CD4-positive, alpha-beta T cell (primary cell): ENCODE measurements around the gene LMAN2. TPM values are rescaled to one million over a fixed set of nuclear protein-coding genes. Genes with fewer than 3 reads are reported as not detected.
A peak's percentile ranks its signal among the peaks of the same experiment; 100 is the strongest.
"Not testable (repeated sequence)": the region's sequence is repeated elsewhere in the genome, so short reads cannot be mapped to it uniquely, and the experiment has no call there.

Experiments used
- ATAC-seq: fragments of 200-7000 bp; cut with Tn5 transposase; one replicate; pipeline ENCODE4 v1.10.0; 2022; ENCODE audit warnings: mild to moderate bottlenecking; ENCODE audit not compliant: poor library complexity
- CTCF ChIA-PET: fragments of 350-600 bp; sonication (Branson Sonifier 250); formaldehyde crosslinking; loops from one replicate; lab custom pipeline; 2021; ENCODE audit warnings: antibody characterized with exemption, inconsistent platforms; lab: Charles Lee
- POLR2A ChIA-PET: fragments of 350-600 bp; sonication (Branson Sonifier 250); formaldehyde crosslinking; loops from one replicate; lab custom pipeline; 2021; ENCODE audit warnings: antibody characterized with exemption, inconsistent platforms; lab: Charles Lee
- DNase-seq, 14 experiments: peaks; one replicate each; pipeline ENCODE4 v3.0.0-alpha.2; 2013 to 2020; ENCODE audit warnings: mixed read lengths in 2 of 14
- H3K27ac ChIP-seq, 2 donors: one replicate each; pipeline versions ENCODE4 v1.5.1 to v1.7.0; 2013; ENCODE audit warnings: low read length in 2 of 2, low read depth in 1 of 2, mild to moderate bottlenecking in 1 of 2
- H3K27me3 ChIP-seq, 2 experiments: 1 replicate in 1 of 2; 2 replicates in 1 of 2; pipeline versions ENCODE4 v1.6.1 to v1.7.0; 2013; ENCODE audit warnings: low read length in 2 of 2, control low read depth in 1 of 2, mild to moderate bottlenecking in 1 of 2, moderate library complexity in 1 of 2; ENCODE audit not compliant: insufficient read depth in 2 of 2, control insufficient read depth in 1 of 2
- H3K36me3 ChIP-seq: one replicate; pipeline ENCODE4 v1.6.1; 2013; ENCODE audit warnings: low read length, control low read depth; ENCODE audit not compliant: insufficient read depth
- H3K4me1 ChIP-seq: one replicate; pipeline ENCODE4 v1.6.1; 2013; ENCODE audit warnings: low read length, control low read depth; ENCODE audit not compliant: insufficient read depth
- H3K4me3 ChIP-seq: one replicate; pipeline ENCODE4 v1.5.1; 2013; ENCODE audit warnings: mild to moderate bottlenecking, low read length, moderate library complexity
- H3K9me3 ChIP-seq, 2 experiments: 1 replicate in 1 of 2; 2 replicates in 1 of 2; pipeline versions ENCODE4 v1.6.1 to v1.7.0; 2013; ENCODE audit warnings: low read length in 2 of 2, mild to moderate bottlenecking in 2 of 2, control low read depth in 1 of 2, moderate library complexity in 1 of 2; ENCODE audit not compliant: control insufficient read depth in 1 of 2, insufficient read depth in 1 of 2
- H3K27ac Mint-ChIP-seq: one replicate; pipeline ENCODE4 v1.8.0; 2020; ENCODE audit warnings: mixed read lengths
- H3K27me3 Mint-ChIP-seq: one replicate; pipeline ENCODE4 v1.8.0; 2021; ENCODE audit warnings: mixed read lengths
- H3K36me3 Mint-ChIP-seq: one replicate; pipeline ENCODE4 v1.8.0; 2021; ENCODE audit warnings: low read depth, mixed read lengths
- H3K4me1 Mint-ChIP-seq: one replicate; pipeline ENCODE4 v1.8.0; 2021; ENCODE audit warnings: low read depth, mixed read lengths
- H3K4me3 Mint-ChIP-seq: one replicate; pipeline ENCODE4 v1.8.0; 2020; ENCODE audit warnings: mild to moderate bottlenecking, mixed read lengths
- H3K9me3 Mint-ChIP-seq: one replicate; pipeline ENCODE4 v1.8.0; 2020; ENCODE audit warnings: mixed read lengths
- CTCF ChIP-seq: fragments of 200-600 bp; IDR thresholded peaks from one replicate; pipeline ENCODE4 v1.8.0; 2022; ENCODE audit warnings: antibody characterized with exemption, mild to moderate bottlenecking
- intact Hi-C, 2 experiments: fragments of 100-400 bp; cut with DNase I in 1 of 2; cut with micrococcal nuclease in 1 of 2; formaldehyde crosslinking; loops; one replicate each; pipeline versions ENCODE4 v1.15.1 to v1.9.0; 2023 to 2025; cut with DNase I, micrococcal nuclease
- total RNA-seq, 174 experiments: library from RNA in 2 of 174; stranded (reverse) in 2 of 174; gene quantifications; one replicate each; pipeline ENCODE4 v1.2.3 and lab custom pipeline; 2021 to 2026

The LMAN2 gene
- total RNA-seq, 2 experiments from 2014 or later, result 54.5 to 55.6 TPM

- ATAC-seq (peak; percentile 15), DNase-seq (peak in 3 of 14 experiments; percentile 26 to 62 (median 53))
- no peaks in the 10 kb centered on the region for H3K9me3 ChIP-seq
- H3K27ac ChIP-seq, result peak overlapping the region; percentile 72 to 82
- H3K4me1 Mint-ChIP-seq, result peaks cover 75% of the 10 kb centered on the region
- peak overlapping the region; percentile 61 for H3K4me3 ChIP-seq
- H3K4me3 Mint-ChIP-seq, result peak overlapping the region; percentile 90
- ChIA-PET CTCF (interaction anchor here (0.5 to 1.4 kb wide), 7 partner anchors 7 to 188 kb away, joined by 3 to 5 read pairs (median 3); partner anchors contain the start of gene GRK6), POLR2A (interaction anchor here (1.3 to 6.2 kb wide), 5 partner anchors 9 to 136 kb away, joined by 3 to 51 read pairs (median 12); partner anchors contain the start of genes LMAN2 and PDLIM7)
- intact Hi-C loops, result loop anchor here in 1 of 2 experiments (5.0 kb wide), 1 partner anchor 49 kb away; the partner anchor contains the start of gene MXD3
- H3K27me3 ChIP-seq, result no peaks in the 10 kb centered on the region
- no peak for TF ChIP-seq CTCF
- no peaks in the 10 kb centered on the region for H3K9me3 Mint-ChIP-seq
- peak overlapping the region; percentile 76 for H3K27ac Mint-ChIP-seq
- peaks cover 39% of the 10 kb centered on the region for H3K36me3 ChIP-seq
- peaks cover 59% of the 10 kb centered on the region for H3K36me3 Mint-ChIP-seq
- H3K4me1 ChIP-seq, result peaks cover 95% of the 10 kb centered on the region
- no peaks in the 10 kb centered on the region for H3K27me3 Mint-ChIP-seq
These were observed 10.2 kb upstream of the LMAN2 start for GRCh38 chr5:177361418-177362291.

- ATAC-seq, H3K4me3 ChIP-seq: not testable (repeated sequence)
- peak overlapping the region; percentile 45 to 82 for H3K27ac ChIP-seq
These were observed 9.3 kb upstream of the LMAN2 start for GRCh38 chr5:177360740-177361139.

GRCh38 chr5:177359860-177360259 is 8.4 kb upstream of the LMAN2 start:
- Histone ChIP-seq H3K27ac (peak overlapping the region; percentile 78 to 80), H3K36me3 (peaks cover 22% of the 10 kb centered on the region), H3K27me3 (no peaks in the 10 kb centered on the region), H3K9me3 (no peaks in the 10 kb centered on the region), H3K4me1 (peaks cover 98% of the 10 kb centered on the region), H3K4me3 (peak overlapping the region; percentile 99)
- peaks cover 93% of the 10 kb centered on the region for H3K4me1 Mint-ChIP-seq
- peak overlapping the region; percentile 82 for H3K4me3 Mint-ChIP-seq
- intact Hi-C loops, result loop anchor here (5.0 to 10.0 kb wide), 2 partner anchors 48 to 975 kb away; partner anchors contain the start of genes MXD3 (in 2 of the 2), HIGD2A (in 1 of the 2) and NOP16 (in 1 of the 2)
- ATAC-seq (no peak), DNase-seq (no peak)
- no peaks in the 10 kb centered on the region for H3K27me3 Mint-ChIP-seq
- no peaks in the 10 kb centered on the region for H3K9me3 Mint-ChIP-seq
- peaks cover 45% of the 10 kb centered on the region for H3K36me3 Mint-ChIP-seq
- TF ChIP-seq CTCF, result no peak
- peak overlapping the region; percentile 83 for H3K27ac Mint-ChIP-seq
- ChIA-PET POLR2A (interaction anchor here (1.2 to 6.2 kb wide), 2 partner anchors 9 to 11 kb away, joined by 3 to 51 read pairs; partner anchors contain the start of gene LMAN2), CTCF (interaction anchor here (0.9 kb wide), 1 partner anchor 10 kb away, joined by 6 read pairs; no protein-coding TSS in a partner anchor)

More at GRCh38 chr5:177360740-177361139, 9.3 kb upstream of the LMAN2 start:
- Mint-ChIP-seq H3K4me3 (peak overlapping the region; percentile 90), H3K4me1 (peaks cover 84% of the 10 kb centered on the region), H3K27ac (peak overlapping the region; percentile 83), H3K36me3 (peaks cover 51% of the 10 kb centered on the region)
- POLR2A ChIA-PET, result interaction anchor here (1.3 to 6.2 kb wide), 5 partner anchors 9 to 137 kb away, joined by 3 to 51 read pairs (median 12); partner anchors contain the start of genes LMAN2 and PDLIM7
- Histone ChIP-seq H3K4me1 (peaks cover 98% of the 10 kb centered on the region), H3K36me3 (peaks cover 29% of the 10 kb centered on the region)
- intact Hi-C loops, result loop anchor here in 1 of 2 experiments (5.0 kb wide), 1 partner anchor 48 kb away; the partner anchor contains the start of gene MXD3
- peak in 1 of 14 experiments; percentile 18 for DNase-seq
- not testable (repeated sequence) for H3K9me3 ChIP-seq, H3K27me3 Mint-ChIP-seq, H3K27me3 ChIP-seq, H3K9me3 Mint-ChIP-seq
- CTCF ChIA-PET, result interaction anchor here (0.5 to 1.4 kb wide), 4 partner anchors 8 to 189 kb away, joined by 3 read pairs; no protein-coding TSS in a partner anchor
